Breast epithelium (tissue), 4 donors: ENCODE measurements around the gene INAVA. TPM values are rescaled to one million over a fixed set of nuclear protein-coding genes. Genes with fewer than 3 reads are reported as not detected.

Experiments
- DNase-seq, 2 donors: peaks; one replicate each; pipeline ENCODE4 v3.0.0-alpha.2; 2019; ENCODE audit warnings: low spot score in 2 of 2
- H3K27ac ChIP-seq, 2 donors: fragments of 200-600 bp; sonication (generic) in 1 of 2; one replicate each; pipeline ENCODE4 v1.5.1; 2016 to 2019; ENCODE audit warnings: mild to moderate bottlenecking in 1 of 2
- H3K27me3 ChIP-seq, 2 donors: fragments of 200-600 bp; sonication (generic) in 1 of 2; one replicate each; pipeline versions ENCODE4 v1.5.1 to v1.6.0; 2017 to 2019; ENCODE audit warnings: control low read depth in 1 of 2, mild to moderate bottlenecking in 1 of 2
- H3K36me3 ChIP-seq: fragments of 200-600 bp; one replicate; pipeline ENCODE4 v1.5.1; 2019
- H3K4me1 ChIP-seq, 2 donors: fragments of 200-600 bp; sonication (generic); one replicate each; pipeline ENCODE4 v1.5.1; 2016 to 2019; ENCODE audit warnings: control low read depth in 1 of 2
- H3K4me3 ChIP-seq, 3 donors: fragments of 200-600 bp; sonication (generic); 1 replicate in 2 of 3; 2 replicates in 1 of 3; pipeline ENCODE4 v1.5.1; 2016 to 2019; ENCODE audit warnings: mild to moderate bottlenecking in 3 of 3, moderate library complexity in 2 of 3
- H3K9me3 ChIP-seq, 2 donors: fragments of 200-600 bp; sonication (generic) in 1 of 2; one replicate each; pipeline ENCODE4 v1.5.1; 2016 to 2019; ENCODE audit warnings: control low read depth in 1 of 2
- CTCF ChIP-seq, 3 donors: fragments of 450-650 bp; IDR thresholded peaks; one replicate each; pipeline ENCODE4 v1.5.1; 2016 to 2017; ENCODE audit warnings: antibody characterized with exemption in 3 of 3, mild to moderate bottlenecking in 3 of 3, moderate library complexity in 3 of 3
- POLR2A ChIP-seq: fragments of 450-650 bp; IDR thresholded peaks from one replicate; pipeline ENCODE4 v1.6.1; 2016; ENCODE audit warnings: antibody characterized with exemption, mild to moderate bottlenecking, moderate library complexity
- POLR2AphosphoS5 ChIP-seq, 3 donors: sonication (generic); formaldehyde crosslinking; IDR thresholded peaks; one replicate each; pipeline ENCODE4 v1.6.1; 2017; ENCODE audit warnings: antibody characterized with exemption in 3 of 3
- intact Hi-C: fragments of 100-400 bp; cut with DNase I; formaldehyde crosslinking; loops from one replicate; pipeline ENCODE4 v1.15.1; 2023; ENCODE audit warnings: low total_unique reads
- total RNA-seq, 3 donors: library from RNA; depleted of rRNA; stranded (reverse); fragments of >200 nt; gene quantifications; one replicate each; pipeline ENCODE4 v1.1.0, GENCODE V29; 2016

Gene INAVA, protein sequence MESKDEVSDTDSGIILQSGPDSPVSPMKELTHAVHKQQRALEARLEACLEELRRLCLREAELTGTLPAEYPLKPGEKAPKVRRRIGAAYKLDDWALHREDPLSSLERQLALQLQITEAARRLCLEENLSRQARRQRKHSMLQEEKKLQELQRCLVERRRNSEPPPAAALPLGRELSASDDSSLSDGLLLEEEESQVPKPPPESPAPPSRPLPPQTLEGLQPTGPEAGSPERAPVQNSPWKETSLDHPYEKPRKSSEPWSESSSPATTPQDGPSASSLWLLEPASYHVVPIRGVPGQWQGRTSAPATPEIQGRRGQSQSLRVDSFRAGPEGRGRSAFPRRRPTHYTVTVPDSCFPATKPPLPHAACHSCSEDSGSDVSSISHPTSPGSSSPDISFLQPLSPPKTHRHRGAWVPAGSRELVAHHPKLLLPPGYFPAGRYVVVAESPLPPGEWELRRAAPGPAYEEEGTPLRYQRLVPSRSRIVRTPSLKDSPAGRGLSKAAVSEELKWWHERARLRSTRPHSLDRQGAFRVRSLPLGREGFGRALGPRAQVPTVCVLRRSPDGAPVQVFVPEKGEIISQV
- 1 to 10 TPM in 2 of 3 donors, not detected in 1; 1.0 to 7.5 TPM for total RNA-seq

DNA sequence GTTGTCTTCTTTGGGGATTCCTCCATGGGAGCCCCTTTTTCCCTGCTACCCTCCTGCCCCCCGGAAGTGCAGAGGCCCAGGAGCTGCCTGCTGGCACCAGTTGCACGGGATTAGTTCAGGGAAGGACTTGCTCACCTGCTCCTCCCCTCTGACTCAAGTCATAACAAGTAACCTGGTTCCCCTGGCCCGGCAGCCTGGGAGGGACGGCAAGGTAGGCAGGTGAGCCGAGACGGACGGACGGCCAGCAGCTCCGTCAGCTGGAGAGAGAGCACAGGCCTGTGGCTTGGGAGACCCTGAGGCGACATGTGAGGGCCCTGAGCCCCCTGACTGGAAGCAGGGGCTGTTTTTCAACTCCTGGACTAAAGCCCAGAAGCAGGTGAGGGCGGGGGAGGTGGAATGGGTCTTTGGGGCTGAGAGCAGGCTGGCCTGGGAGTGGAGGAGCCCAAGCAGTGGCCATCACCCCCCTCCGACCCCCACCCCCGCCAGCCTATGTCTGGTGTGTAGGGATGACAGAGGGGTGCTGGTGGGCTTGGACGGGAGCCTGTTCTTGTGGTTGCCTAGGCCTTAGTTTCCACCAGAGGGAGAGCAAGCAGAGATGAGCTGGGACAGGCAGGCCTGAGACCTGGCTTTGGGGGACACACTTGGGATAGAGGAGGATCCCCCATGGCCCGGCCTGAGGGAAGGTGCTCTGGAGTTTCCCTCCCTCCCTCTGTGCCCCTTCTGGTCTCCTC, at the start of gene INAVA:
TSS of gene INAVA (plus strand) at position 189 of the 731 bp plus-strand sequence. CDS start 3,501 bp downstream, outside the sequence.
- H3K36me3 ChIP-seq, result no peaks in the 10 kb centered on the region
- H3K27ac ChIP-seq, result peak within 1 kb of the TSS; percentile 31 to 63
- peak within 1 kb of the TSS in 2 of 3 donors; percentile 37 to 60 for H3K4me3 ChIP-seq
- no peaks in the 10 kb centered on the region for H3K4me1 ChIP-seq
- intact Hi-C loops, result no loop called here
- H3K27me3 ChIP-seq, result no peaks in the 10 kb centered on the region
- DNase-seq, result peak in 1 of 2 donors; percentile 63
- TF ChIP-seq POLR2A, result peak; percentile 19
- no peak for TF ChIP-seq POLR2AphosphoS5 (IDR thresholded peaks at IDR 0.05)
- no peaks in the 10 kb centered on the region for H3K9me3 ChIP-seq

DNA sequence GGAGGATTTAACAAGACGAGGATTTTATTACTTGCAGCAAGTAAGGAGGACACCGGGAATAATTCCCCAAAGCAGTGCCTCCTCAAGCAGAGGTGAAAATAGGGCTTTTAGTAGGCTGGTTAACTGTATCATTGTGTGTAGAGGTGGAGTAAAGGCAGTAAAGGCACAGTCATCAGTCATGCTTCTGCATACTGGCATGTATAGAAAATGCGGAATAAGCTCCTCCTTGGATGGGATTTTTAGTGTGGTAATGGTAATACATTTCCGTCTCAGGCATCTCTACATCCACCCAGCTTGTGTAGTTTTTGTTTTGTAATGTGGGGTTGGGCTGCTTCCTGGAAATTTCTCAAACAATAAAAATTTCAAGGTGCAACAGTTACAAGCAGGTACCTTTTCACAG, 49.3 kb upstream of the INAVA start:
- intact Hi-C loops, result no loop called here
- no peaks in the 10 kb centered on the region for H3K27me3 ChIP-seq
- no peaks in the 10 kb centered on the region for H3K9me3 ChIP-seq
- H3K4me1 ChIP-seq, result no peaks in the 10 kb centered on the region
- no peak overlapping the region for H3K4me3 ChIP-seq
- no peak overlapping the region for H3K27ac ChIP-seq
- no peaks in the 10 kb centered on the region for H3K36me3 ChIP-seq
- DNase-seq, result no peak
- no peak for TF ChIP-seq POLR2AphosphoS5 (IDR thresholded peaks at IDR 0.05)
- no peak for TF ChIP-seq POLR2A
- no peak for TF ChIP-seq CTCF (IDR thresholded peaks at IDR 0.05)

GRCh38 chr1:200846398-200846797, 48.3 kb upstream of the INAVA start:
- no peak for DNase-seq

DNA sequence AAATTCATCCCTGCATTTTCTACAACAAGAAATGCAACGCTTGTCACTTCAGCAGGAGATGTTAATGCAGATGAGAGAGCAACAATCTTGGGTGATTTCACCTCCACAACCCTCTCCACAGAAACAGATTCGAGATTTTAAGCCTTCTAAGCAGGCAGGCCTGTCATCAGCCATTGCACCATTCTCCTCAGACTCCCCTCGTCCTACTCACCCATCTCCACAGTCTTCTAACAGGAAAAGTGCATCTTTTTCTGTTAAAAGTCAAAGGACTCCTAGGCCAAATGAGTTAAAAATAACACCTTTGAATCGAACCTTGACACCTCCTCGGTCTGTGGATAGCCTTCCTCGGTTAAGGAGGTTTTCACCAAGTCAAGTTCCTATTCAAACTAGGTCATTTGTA, 45.3 kb upstream of the INAVA start:
- Histone ChIP-seq H3K36me3 (no peaks in the 10 kb centered on the region), H3K27me3 (no peaks in the 10 kb centered on the region), H3K4me3 (no peak overlapping the region), H3K9me3 (no peaks in the 10 kb centered on the region), H3K27ac (no peak overlapping the region), H3K4me1 (no peaks in the 10 kb centered on the region)
- TF ChIP-seq CTCF (IDR thresholded peaks at IDR 0.05), result no peak
- TF ChIP-seq POLR2AphosphoS5 (IDR thresholded peaks at IDR 0.05), result no peak
- no peak for TF ChIP-seq POLR2A
- intact Hi-C loops, result no loop called here
- no peak for DNase-seq

More at GRCh38 chr1:200846398-200846797, 48.3 kb upstream of the INAVA start:
- Histone ChIP-seq H3K36me3 (no peaks in the 10 kb centered on the region), H3K4me3 (no peak overlapping the region), H3K9me3 (no peaks in the 10 kb centered on the region), H3K27ac (no peak overlapping the region), H3K4me1 (no peaks in the 10 kb centered on the region), H3K27me3 (no peaks in the 10 kb centered on the region)
- intact Hi-C loops, result no loop called here
- TF ChIP-seq CTCF (IDR thresholded peaks at IDR 0.05) (no peak), POLR2A (no peak), POLR2AphosphoS5 (IDR thresholded peaks at IDR 0.05) (no peak)

GRCh38 chr1:200850554-200850953, 44.1 kb upstream of the INAVA start:
- no peak for DNase-seq
- H3K27me3 ChIP-seq, result no peaks in the 10 kb centered on the region
- TF ChIP-seq POLR2AphosphoS5 (IDR thresholded peaks at IDR 0.05) (no peak), CTCF (IDR thresholded peaks at IDR 0.05) (no peak), POLR2A (no peak)
- no peak overlapping the region for H3K4me3 ChIP-seq
- intact Hi-C loops, result no loop called here
- H3K27ac ChIP-seq, result no peak overlapping the region
- no peaks in the 10 kb centered on the region for H3K9me3 ChIP-seq
- no peaks in the 10 kb centered on the region for H3K36me3 ChIP-seq
- H3K4me1 ChIP-seq, result no peaks in the 10 kb centered on the region
